Measurements from ENCODE around the gene GTF2H4. TPM values are rescaled to one million over a fixed set of nuclear protein-coding genes. Genes with fewer than 3 reads are reported as not detected.
A peak's percentile ranks its signal among the peaks of the same experiment; 100 is the strongest.
"Not testable (repeated sequence)": the region's sequence is repeated elsewhere in the genome, so short reads cannot be mapped to it uniquely, and the experiment has no call there.

Gene GTF2H4
- total RNA-seq, 1 donor from 2014 or later: 15.5 TPM

DNA sequence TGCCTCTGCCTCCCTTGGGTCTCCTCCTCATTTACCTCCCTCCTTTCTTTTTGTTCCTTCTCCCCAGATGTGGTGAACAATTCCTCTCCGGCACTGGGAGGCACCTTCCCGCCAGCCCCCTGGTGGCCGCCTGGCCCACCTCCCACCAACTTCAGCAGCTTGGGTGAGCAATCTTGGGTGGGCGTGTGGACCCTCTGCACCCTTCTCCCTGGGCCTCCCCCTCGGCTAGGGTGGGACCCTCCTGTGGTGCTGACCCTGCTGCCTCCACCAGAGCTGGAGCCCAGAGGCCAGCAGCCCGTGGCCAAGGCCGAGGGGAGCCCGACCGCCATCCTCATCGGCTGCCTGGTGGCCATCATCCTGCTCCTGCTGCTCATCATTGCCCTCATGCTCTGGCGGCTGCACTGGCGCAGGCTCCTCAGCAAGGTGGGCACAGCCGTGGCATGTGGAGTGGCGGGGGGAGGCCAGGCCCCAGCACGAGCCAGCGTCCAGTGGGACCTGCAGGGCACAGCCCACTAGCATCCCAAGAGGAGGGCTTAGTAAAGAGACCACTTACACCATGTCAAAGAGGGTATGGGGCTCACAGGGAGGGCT is 14.9 kb upstream of the GTF2H4 start:
- DNase-seq (ENCODE audit: low spot score in 2 of 2) (no peak), FAIRE-seq (no peak)

DNA sequence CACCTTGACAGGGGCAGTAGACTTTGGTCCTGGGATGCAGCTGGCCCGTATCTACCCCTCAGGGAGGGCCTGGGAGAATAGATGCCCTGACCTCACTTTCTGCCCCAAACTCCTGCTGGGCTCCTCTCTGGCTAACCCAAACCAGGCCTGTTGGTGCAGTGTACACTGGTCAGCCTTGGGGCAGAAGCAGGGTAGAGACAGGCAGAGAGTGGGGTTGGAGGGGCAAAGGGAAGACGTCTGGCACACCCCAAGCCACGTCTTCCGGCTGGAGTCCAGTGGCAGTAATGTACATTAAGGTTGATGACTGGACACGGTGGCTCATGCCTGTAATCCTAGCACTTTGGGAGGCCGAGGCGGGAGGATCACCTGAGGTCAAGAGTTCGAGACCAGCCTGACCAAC is 14.3 kb upstream of the GTF2H4 start:
- DNase-seq (ENCODE audit: low spot score in 2 of 2) (no peak), FAIRE-seq (no peak)

GRCh38 chr6:30894381-30894780 is 13.6 kb upstream of the GTF2H4 start:
- FAIRE-seq: no peak
- no peak for DNase-seq (ENCODE audit: low spot score in 2 of 2)

DNA sequence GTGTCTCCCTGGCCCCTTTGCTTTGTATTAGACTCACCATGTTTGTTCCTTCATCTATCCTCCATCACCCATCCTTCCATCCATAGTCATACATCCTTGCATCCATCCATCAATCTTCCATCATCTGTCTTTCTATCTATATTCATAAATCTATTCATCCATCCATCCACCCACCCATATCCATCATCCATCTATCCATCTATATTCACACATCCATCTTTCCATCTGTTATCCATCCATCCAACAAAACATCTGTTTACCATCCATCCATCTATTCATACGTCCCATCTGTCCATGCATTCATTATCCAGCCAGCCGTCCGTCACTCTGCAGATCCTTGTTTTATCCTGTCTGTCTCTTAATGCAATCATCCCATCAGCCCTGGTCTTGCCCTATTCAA is 13.1 kb upstream of the GTF2H4 start:
- no peak for DNase-seq (ENCODE audit: low spot score in 2 of 2)
- FAIRE-seq: no peak

- FAIRE-seq (no peak), DNase-seq (ENCODE audit: low spot score in 2 of 2) (no peak)
Measured at GRCh38 chr6:30895343-30895742, 12.7 kb upstream of the GTF2H4 start.

- DNase-seq (ENCODE audit: low spot score in 2 of 2): no peak
- FAIRE-seq: no peak
Measured at GRCh38 chr6:30896541-30896940, 11.5 kb upstream of the GTF2H4 start.

DNA sequence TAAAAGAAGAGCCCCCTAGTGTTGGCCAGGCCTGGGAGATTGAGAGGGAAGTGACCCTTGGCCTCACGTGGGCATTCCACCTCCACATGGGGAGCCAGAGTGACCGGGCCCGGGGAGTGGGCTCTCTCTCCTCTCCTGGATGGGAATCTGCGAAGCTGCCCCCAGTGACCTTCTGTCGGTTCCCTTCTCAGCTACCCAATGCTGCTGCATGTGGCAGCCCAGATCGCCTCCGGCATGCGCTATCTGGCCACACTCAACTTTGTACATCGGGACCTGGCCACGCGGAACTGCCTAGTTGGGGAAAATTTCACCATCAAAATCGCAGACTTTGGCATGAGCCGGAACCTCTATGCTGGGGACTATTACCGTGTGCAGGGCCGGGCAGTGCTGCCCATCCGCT is 10.1 kb upstream of the GTF2H4 start:
- no peak for DNase-seq (ENCODE audit: low spot score in 2 of 2)
- no peak for FAIRE-seq

- no peak for FAIRE-seq
- DNase-seq (ENCODE audit: low spot score in 2 of 2): no peak
Measured at GRCh38 chr6:30898750-30899360, 9.2 kb upstream of the GTF2H4 start.

- DNase-seq (ENCODE audit: low spot score in 2 of 2): no peak
- no peak for FAIRE-seq
Measured at GRCh38 chr6:30900863-30901417, 7.1 kb upstream of the GTF2H4 start.

DNA sequence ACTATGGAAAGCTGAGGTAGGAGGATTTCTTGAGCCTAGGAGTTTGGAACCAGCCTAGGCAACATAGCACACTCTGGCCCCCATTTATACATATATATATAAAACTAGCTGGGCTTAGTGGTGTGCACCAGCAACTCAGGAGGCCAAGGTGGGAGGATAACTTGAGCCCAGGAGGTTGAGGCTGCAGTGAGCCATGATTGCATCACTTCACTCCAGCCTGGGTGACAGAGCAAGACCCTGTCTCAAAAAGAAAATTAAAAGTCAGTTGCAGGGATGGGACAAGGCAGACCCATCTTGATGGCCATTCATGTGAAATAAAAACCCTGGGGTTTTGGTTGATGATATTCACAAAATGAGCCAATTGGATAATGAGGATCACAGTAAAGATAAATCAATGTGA is 6.6 kb upstream of the GTF2H4 start:
- FAIRE-seq: no peak
- no peak for DNase-seq (ENCODE audit: low spot score in 2 of 2)

DNA sequence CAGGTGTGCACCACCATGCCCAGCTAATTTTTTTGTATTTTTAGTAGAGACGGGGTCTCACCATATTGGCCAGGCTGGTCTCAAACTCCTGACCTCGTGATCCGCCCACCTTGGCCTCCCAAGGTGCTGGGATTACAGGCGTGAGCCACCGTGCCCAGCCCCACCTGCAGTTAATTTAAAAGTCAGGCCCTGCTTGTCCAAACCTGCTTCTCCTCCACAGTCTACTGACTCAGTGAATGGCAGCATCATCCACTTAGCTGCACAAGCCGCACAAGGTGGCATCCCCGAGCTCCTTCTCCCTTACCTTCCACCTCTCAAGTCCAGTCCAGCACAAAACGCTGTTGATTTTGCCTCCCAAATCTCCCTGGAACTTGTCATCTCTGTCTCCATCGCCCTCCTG is 5.8 kb upstream of the GTF2H4 start:
- DNase-seq (ENCODE audit: low spot score in 2 of 2); FAIRE-seq: not testable (repeated sequence)

GRCh38 chr6:30902709-30903108 is 5.3 kb upstream of the GTF2H4 start:
- FAIRE-seq (no peak), DNase-seq (ENCODE audit: low spot score in 2 of 2) (no peak)

GRCh38 chr6:30903236-30903635 is 4.8 kb upstream of the GTF2H4 start:
- no peak for DNase-seq (ENCODE audit: low spot score in 2 of 2)
- FAIRE-seq: no peak

- FAIRE-seq; DNase-seq (ENCODE audit: low spot score in 2 of 2): not testable (repeated sequence)
Measured at GRCh38 chr6:30907290-30907757, 683 bp upstream of the GTF2H4 start.

DNA sequence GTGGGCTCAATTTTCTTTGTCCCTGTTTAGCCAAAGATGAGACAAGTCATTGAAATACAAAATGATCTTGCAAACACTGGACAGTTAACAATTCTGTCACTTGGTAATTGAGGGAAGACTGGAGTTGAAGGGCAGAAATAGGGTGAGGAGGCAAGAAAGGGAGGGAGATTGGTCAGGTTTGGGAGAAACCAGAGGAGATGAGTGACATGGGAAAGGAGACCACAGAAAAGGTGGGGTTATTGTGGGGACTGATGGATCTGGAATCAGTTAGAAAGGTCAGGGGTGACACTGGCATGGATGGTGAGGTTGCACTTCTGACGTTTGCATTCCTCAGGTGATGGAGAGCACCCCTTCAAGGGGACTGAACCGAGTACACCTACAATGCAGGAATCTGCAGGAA is 693 bp downstream of the GTF2H4 start:
- no peak for DNase-seq (ENCODE audit: low spot score in 2 of 2)
- FAIRE-seq: no peak

DNA sequence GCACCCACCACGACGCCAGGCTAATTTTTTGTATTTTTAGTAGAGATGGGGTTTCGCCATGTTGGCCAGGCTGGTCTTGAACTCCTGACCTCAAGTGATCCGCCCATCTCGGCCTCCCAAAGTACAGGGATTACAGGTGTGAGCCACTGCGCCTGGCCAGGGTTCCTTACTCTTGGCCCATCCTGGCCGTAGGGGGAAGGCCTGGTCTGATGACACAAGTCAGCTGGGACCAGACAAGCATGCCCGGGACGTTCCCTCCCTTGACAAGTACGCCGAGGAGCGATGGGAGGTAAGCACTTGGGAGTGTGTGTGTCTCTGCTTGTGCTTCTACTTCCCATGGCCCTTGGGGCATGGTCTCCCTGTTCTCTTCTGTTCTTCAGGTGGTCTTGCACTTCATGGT is 2.5 kb downstream of the GTF2H4 start:
- not testable (repeated sequence) for DNase-seq (ENCODE audit: low spot score in 2 of 2); FAIRE-seq

- DNase-seq (ENCODE audit: low spot score in 2 of 2) (no peak), FAIRE-seq (no peak)
Measured at GRCh38 chr6:30912746-30913520, 4.9 kb downstream of the GTF2H4 start.

DNA sequence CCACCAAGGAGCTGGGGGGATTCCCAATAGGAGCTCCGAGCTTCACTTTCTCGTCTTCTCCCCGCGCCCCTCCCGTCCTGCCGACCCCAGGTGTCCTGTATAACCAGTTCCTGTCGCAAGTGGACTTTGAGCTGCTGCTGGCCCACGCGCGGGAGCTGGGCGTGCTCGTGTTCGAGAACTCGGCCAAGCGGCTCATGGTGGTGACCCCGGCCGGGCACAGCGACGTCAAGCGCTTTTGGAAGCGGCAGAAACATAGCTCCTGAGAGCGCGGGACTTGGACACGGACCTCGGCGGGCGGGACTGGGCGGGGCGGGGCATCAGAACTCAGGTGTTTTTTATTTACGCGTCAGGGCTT is 5.7 kb downstream of the GTF2H4 start:
- DNase-seq (ENCODE audit: low spot score in 2 of 2) (no peak), FAIRE-seq (no peak)

DNA sequence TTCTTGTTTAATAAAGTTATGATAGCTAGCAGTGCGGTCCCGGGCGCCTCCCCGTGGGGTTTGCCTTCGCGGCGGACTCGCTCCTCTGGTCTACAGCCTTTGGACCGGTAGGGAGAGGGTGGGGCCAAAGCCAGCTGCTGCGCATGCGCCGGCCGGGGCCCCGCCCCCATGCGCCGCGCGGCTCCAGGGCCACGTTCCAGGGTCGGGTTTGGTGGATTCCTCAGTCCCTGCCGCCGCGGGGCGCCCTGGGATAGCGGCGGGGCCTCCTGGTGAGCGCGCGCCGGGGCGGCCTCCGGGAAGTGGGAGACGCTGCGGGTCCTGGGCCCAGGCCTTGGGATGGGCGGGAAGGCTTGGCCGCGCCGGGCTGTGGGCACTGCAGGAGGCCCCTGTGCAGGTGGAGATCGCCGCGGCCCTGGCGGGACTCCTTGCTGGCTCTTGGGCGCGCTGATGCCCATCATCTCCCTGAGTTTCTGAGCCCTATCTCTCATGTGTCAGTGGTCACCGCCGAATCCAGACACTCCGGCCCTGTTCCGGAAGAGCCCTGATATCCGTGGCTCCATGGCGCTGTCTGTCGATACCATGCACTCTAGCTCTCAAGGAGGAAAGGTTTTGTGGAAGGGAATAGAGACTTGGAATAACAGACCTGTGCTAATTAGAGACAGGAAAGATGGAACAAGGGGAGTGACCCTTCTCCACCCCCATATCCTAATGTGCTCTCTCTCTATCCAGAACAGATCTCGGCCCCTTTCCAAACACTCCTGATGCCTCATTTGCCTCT is 6.3 kb downstream of the GTF2H4 start, which contains the start of gene VARS2:
Gene VARS2, plus strand, starts transcription at position 163 of the 778 bp plus-strand sequence. Its CDS starts 599 bp downstream, at position 762.
- FAIRE-seq (no peak), DNase-seq (ENCODE audit: low spot score in 2 of 2) (peak; percentile 95 to 97)

DNA sequence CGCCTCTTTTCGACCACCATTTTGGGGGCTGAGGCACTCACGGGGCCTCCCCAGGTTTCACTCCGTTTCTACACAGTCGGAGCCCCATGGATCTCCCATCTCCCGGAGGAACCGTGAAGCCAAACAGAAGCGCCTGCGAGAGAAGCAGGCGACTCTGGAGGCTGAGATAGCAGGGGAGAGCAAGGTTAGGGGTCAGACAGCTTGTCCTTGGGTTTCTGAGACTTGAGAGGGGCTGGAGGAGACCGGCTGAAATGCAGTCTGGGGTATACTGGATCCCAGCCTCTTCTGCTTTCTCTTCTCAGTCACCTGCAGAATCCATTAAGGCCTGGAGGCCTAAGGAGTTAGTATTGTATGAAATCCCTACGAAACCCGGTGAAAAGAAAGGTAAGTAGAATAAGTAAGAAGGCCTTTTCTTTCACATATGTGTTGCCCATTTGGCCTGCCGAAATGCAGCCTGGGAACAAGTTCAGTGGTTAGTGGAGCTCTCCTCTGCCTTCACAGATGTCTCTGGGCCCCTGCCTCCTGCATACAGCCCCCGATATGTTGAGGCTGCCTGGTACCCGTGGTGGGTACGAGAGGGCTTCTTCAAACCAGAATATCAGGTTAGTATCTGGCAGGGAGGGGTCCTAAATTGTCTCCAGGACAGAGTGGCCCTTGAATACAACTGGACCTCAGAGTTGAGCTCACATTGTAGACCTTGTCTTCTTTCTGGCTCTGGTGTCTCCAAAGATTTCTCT is 7.0 kb downstream of the GTF2H4 start:
- DNase-seq (ENCODE audit: low spot score in 2 of 2) (no peak), FAIRE-seq (no peak)
